Neural progenitor cell (in vitro differentiated cells): ENCODE results near the gene RERE.

Source experiments
- EZH2 ChIP-seq: fragments of 200-600 bp; sonication (generic); IDR thresholded peaks from 2 replicates; pipeline ENCODE4 v1.6.1; 2017; ENCODE audit warnings: antibody characterized with exemption, mild to moderate bottlenecking, moderate library complexity
- TF ChIP-seq, protein P1 (sequence below): fragments of 200-600 bp; sonication (generic); IDR thresholded peaks from 2 replicates; pipeline ENCODE4 v1.5.1; 2017; ENCODE audit warnings: antibody characterized with exemption, mild to moderate bottlenecking

DNA sequence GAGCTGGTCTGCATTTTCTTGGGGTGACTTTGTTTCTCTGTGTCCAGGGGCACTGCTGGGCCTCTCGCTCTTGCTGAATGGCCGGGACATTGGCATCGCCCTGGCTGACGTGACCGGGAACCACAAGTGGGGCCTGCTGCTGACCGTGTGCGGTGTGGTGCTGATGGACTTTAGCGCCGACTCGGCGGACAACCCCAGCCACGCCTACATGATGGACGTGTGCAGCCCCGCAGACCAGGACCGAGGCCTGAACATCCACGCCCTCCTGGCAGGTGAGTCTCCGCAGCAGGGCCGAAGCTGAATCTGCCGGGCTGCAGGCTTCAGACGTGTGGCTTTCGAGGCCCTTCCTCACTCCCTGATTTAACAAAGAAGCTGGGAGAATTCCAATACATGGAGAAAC is 491.7 kb downstream of the RERE start:
- TF ChIP-seq, protein P1, sequence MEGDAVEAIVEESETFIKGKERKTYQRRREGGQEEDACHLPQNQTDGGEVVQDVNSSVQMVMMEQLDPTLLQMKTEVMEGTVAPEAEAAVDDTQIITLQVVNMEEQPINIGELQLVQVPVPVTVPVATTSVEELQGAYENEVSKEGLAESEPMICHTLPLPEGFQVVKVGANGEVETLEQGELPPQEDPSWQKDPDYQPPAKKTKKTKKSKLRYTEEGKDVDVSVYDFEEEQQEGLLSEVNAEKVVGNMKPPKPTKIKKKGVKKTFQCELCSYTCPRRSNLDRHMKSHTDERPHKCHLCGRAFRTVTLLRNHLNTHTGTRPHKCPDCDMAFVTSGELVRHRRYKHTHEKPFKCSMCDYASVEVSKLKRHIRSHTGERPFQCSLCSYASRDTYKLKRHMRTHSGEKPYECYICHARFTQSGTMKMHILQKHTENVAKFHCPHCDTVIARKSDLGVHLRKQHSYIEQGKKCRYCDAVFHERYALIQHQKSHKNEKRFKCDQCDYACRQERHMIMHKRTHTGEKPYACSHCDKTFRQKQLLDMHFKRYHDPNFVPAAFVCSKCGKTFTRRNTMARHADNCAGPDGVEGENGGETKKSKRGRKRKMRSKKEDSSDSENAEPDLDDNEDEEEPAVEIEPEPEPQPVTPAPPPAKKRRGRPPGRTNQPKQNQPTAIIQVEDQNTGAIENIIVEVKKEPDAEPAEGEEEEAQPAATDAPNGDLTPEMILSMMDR, result no peak
- no peak for TF ChIP-seq EZH2
